ENCODE data around the gene MGMT. TPM values are rescaled to one million over a fixed set of nuclear protein-coding genes. Genes with fewer than 3 reads are reported as not detected.

MGMT gene
- total and polyA plus RNA-seq, 9 of the 15 experiments (the other 6 are each of a cell fraction or from before 2014, with no cell fraction given), result 0.03 to 0.29 (median 0.11) TPM; not detected in 4

DNA sequence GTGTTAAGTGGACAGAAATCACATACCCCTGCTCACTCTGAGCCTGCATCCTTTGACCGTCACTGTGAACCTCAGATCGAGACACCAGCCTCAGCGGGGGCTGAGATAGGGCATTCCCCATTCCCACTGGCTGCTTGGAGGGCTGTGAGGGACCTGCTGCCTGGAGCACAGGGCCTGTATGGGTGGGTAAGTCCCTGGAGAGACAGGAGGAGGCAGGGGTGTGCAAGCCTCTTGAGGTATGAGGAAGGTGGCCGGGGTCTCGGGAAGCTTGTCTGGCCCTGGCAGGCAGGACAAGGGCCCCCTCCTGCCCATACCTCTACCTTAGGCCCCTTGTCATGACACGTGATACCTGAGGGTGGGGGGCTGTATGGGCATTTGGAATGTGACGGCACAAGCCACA, 187.4 kb downstream of the MGMT start (continued):
- TF ChIP-seq ERF (CRISPR knock-in tag; IDR thresholded peaks at IDR 0.05) (no peak), TFAM (CRISPR knock-in tag; conservative IDR thresholded peaks at IDR 0.05) (no peak), RFX1 (IDR thresholded peaks at IDR 0.05) (no peak), SMARCE1 (IDR thresholded peaks at IDR 0.05) (no peak), SAFB (IDR thresholded peaks at IDR 0.05; ENCODE audit: borderline replicate concordance, low read depth, low read length) (no peak)
- TF ChIP-seq, protein P1, sequence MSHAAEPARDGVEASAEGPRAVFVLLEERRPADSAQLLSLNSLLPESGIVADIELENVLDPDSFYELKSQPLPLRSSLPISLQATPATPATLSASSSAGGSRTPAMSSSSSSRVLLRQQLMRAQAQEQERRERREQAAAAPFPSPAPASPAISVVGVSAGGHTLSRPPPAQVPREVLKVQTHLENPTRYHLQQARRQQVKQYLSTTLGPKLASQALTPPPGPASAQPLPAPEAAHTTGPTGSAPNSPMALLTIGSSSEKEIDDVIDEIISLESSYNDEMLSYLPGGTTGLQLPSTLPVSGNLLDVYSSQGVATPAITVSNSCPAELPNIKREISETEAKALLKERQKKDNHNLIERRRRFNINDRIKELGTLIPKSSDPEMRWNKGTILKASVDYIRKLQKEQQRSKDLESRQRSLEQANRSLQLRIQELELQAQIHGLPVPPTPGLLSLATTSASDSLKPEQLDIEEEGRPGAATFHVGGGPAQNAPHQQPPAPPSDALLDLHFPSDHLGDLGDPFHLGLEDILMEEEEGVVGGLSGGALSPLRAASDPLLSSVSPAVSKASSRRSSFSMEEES (CRISPR knock-in tag; IDR thresholded peaks at IDR 0.05), result no peak

DNA sequence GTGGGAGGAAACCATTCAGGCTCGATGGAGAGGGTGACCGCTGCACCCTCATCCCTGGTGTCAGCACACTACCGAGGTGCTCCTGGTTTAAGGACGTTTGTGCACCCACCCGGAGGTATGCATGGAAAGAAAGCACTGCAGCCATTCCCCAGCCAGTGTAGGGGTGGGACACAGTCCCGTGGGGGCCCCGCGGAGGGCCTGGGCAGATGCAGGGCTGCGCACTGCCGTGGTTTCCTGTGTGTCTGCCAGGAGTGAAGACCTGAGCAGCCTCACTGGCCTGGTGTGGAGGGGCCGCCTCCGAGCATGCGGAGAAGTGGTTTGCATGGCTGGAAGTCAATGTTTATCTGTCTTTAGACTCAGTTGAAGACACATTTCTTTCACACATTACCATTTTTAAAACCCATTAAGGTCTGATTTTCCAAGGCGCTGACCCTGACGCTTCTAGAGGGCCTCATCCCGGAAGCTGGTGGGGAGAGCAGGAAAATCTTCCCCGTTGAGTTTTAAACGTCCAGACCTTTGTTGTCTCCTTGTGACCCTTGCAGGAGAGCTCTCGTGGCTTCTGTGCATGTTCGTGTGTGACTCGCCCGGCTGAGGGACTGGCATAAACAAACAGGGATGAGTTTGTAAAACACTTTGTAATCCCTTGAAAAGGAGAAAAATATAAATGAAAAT, 188.1 kb downstream of the MGMT start:
- no peak for FAIRE-seq
- intact Hi-C loops (cut with micrococcal nuclease) (no loop called here), in situ Hi-C loops (cut with MboI) (no loop called here)
- Histone ChIP-seq H3K9me3 (replicated peaks; ENCODE audit: control insufficient read depth, insufficient read depth, low read depth, low read length) (no peaks in the 10 kb centered on the region), H3K27me3 (ENCODE audit: control insufficient read depth in 2 of 2, insufficient read depth in 2 of 2, low read length in 2 of 2) (peaks cover 0 to 30% of the 10 kb centered on the region in 2 experiments; a peak in 2 of 5 replicates), H4K20me1 (replicated peaks; ENCODE audit: control insufficient read depth, insufficient read depth, low read length) (no peaks in the 10 kb centered on the region), H3K27ac (ENCODE audit: extremely low read depth, low read depth, low read length) (no peak overlapping the region), H3K36me3 (ENCODE audit: control insufficient read depth, insufficient read depth, low read length) (no peaks in the 10 kb centered on the region), H3K4me2 (ENCODE audit: insufficient read depth, low read length) (no peak overlapping the region), H3K4me1 (replicated peaks in 1 of 2; ENCODE audit: control insufficient read depth in 2 of 2, insufficient read depth in 2 of 2, low read length in 2 of 2) (no peaks in the 10 kb centered on the region), H3K4me3 (no peak overlapping the region), H2AFZ (ENCODE audit: low read depth, low read length) (no peak overlapping the region), H3K9ac (ENCODE audit: insufficient read depth in 1 of 2, low read depth in 2 of 2, low read length in 2 of 2) (no peak overlapping the region; a peak in 1 of 4 replicates), H3K79me2 (ENCODE audit: control insufficient read depth, insufficient read depth, low read length) (no peaks in the 10 kb centered on the region), H3K9me1 (ENCODE audit: control insufficient read depth, insufficient read depth, low read length) (no peaks in the 10 kb centered on the region)
- no peak for DNase-seq (ENCODE audit: extremely low read depth in 1 of 4, low spot score in 3 of 4)
- ChIA-PET POLR2A (no interaction called here), CTCF (ENCODE audit: low intra/inter-chr PET ratio) (no interaction called here)
- no peak for ATAC-seq
- 1% methylated on average over 21 of the region's 22 CpGs for WGBS (ENCODE audit: insufficient coverage, low coverage, missing lambda C conversion rate)
- BruUV-seq (replicated peaks), result no TSS peak
- TF ChIP-seq SRF (CRISPR knock-in tag; IDR thresholded peaks at IDR 0.05), result no peak
- TF ChIP-seq, protein P2, sequence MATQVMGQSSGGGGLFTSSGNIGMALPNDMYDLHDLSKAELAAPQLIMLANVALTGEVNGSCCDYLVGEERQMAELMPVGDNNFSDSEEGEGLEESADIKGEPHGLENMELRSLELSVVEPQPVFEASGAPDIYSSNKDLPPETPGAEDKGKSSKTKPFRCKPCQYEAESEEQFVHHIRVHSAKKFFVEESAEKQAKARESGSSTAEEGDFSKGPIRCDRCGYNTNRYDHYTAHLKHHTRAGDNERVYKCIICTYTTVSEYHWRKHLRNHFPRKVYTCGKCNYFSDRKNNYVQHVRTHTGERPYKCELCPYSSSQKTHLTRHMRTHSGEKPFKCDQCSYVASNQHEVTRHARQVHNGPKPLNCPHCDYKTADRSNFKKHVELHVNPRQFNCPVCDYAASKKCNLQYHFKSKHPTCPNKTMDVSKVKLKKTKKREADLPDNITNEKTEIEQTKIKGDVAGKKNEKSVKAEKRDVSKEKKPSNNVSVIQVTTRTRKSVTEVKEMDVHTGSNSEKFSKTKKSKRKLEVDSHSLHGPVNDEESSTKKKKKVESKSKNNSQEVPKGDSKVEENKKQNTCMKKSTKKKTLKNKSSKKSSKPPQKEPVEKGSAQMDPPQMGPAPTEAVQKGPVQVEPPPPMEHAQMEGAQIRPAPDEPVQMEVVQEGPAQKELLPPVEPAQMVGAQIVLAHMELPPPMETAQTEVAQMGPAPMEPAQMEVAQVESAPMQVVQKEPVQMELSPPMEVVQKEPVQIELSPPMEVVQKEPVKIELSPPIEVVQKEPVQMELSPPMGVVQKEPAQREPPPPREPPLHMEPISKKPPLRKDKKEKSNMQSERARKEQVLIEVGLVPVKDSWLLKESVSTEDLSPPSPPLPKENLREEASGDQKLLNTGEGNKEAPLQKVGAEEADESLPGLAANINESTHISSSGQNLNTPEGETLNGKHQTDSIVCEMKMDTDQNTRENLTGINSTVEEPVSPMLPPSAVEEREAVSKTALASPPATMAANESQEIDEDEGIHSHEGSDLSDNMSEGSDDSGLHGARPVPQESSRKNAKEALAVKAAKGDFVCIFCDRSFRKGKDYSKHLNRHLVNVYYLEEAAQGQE (IDR thresholded peaks at IDR 0.05; ENCODE audit: borderline replicate concordance), result no peak
- TF ChIP-seq, protein P2 (CRISPR knock-in tag; IDR thresholded peaks at IDR 0.05; ENCODE audit: low read depth), result no peak

Data from K562 (cell line).